GM21786 (cell line): ENCODE measurements around the gene UBQLN3.

Experiments used
- ATAC-seq: cut with Tn5 transposase; IDR thresholded peaks from one replicate; pipeline ENCODE4 v1.9.1; 2021; ENCODE audit not compliant: unreplicated experiment

The UBQLN3 gene

GRCh38 chr11:5509803-5510202 lies at the start of gene UBQLN3:
UBQLN3 (minus strand) TSS chr11:5509957; CDS start chr11:5509558, 399 bp downstream.
- no peak for ATAC-seq

- no peak for ATAC-seq
These were observed 48.0 kb upstream of the UBQLN3 start for GRCh38 chr11:5557751-5558150.

GRCh38 chr11:5556596-5557188 lies 46.9 kb upstream of the UBQLN3 start:
- no peak for ATAC-seq

GRCh38 chr11:5553343-5553742 lies 43.6 kb upstream of the UBQLN3 start:
- ATAC-seq: no peak

- peak; percentile 59 for ATAC-seq
These were observed 40.8 kb upstream of the UBQLN3 start for GRCh38 chr11:5550440-5551095.

- ATAC-seq: no peak
These were observed 38.7 kb upstream of the UBQLN3 start, which contains the start of gene OR52H1 for GRCh38 chr11:5548440-5548839. OR52H1 (minus strand) TSS chr11:5548540; CDS start chr11:5545505, 3,035 bp downstream.

GRCh38 chr11:5547982-5548381 lies 38.2 kb upstream of the UBQLN3 start:
- peak; percentile 88 for ATAC-seq

- no peak for ATAC-seq
These were observed 36.7 kb upstream of the UBQLN3 start for GRCh38 chr11:5546457-5546856.

- peak; percentile 60 for ATAC-seq
These were observed 31.7 kb upstream of the UBQLN3 start for GRCh38 chr11:5541427-5541826.

- no peak for ATAC-seq
These were observed 26.7 kb upstream of the UBQLN3 start for GRCh38 chr11:5536482-5536881.

- no peak for ATAC-seq
These were observed 24.3 kb upstream of the UBQLN3 start for GRCh38 chr11:5534046-5534445.

- no peak for ATAC-seq
These were observed 21.5 kb upstream of the UBQLN3 start for GRCh38 chr11:5531053-5531831.

- no peak for ATAC-seq
These were observed 18.7 kb upstream of the UBQLN3 start for GRCh38 chr11:5528495-5528894.

- ATAC-seq: no peak
These were observed 18.0 kb upstream of the UBQLN3 start for GRCh38 chr11:5527716-5528115.

GRCh38 chr11:5524756-5525155 lies 15.0 kb upstream of the UBQLN3 start:
- no peak for ATAC-seq

- ATAC-seq: no peak
These were observed 12.6 kb upstream of the UBQLN3 start for GRCh38 chr11:5522308-5522707.

GRCh38 chr11:5521540-5521939 lies 11.8 kb upstream of the UBQLN3 start:
- ATAC-seq: no peak

GRCh38 chr11:5516599-5516998 lies 6.8 kb upstream of the UBQLN3 start, which contains the start of gene UBQLNL:
UBQLNL (minus strand) TSS chr11:5516699; CDS start chr11:5516441, 258 bp downstream.
- no peak for ATAC-seq

- ATAC-seq: no peak
These were observed 5.1 kb upstream of the UBQLN3 start for GRCh38 chr11:5514841-5515240.

- no peak for ATAC-seq
These were observed 1.2 kb downstream of the UBQLN3 start for GRCh38 chr11:5508605-5509004.

GRCh38 chr11:5507933-5508305 lies 1.8 kb downstream of the UBQLN3 start:
- no peak for ATAC-seq
